HepG2 (cell line): Measurements from ENCODE around the gene ARL15. TPM values are rescaled to one million over a fixed set of nuclear protein-coding genes. Genes with fewer than 3 reads are reported as not detected.

Experiments used
- BCL6 ChIP-seq: IDR thresholded peaks from 2 replicates; pipeline ENCODE4 v1.6.1; 2016; ENCODE audit warnings: missing genetic modification reagents, missing compliant biosample characterization
- CC2D1A ChIP-seq: sonication (generic); formaldehyde crosslinking; IDR thresholded peaks from 2 replicates; pipeline ENCODE4 v1.8.1; 2023; ENCODE audit warnings: mild to moderate bottlenecking, missing genetic modification reagents
- ERF ChIP-seq: IDR thresholded peaks from 2 replicates; pipeline ENCODE4 v1.6.1; 2018; ENCODE audit warnings: missing biosample characterization, missing genetic modification reagents
- EZH2 ChIP-seq: conservative IDR thresholded peaks from 2 replicates; pipeline ENCODE4 v1.6.1; 2012; ENCODE audit warnings: mild to moderate bottlenecking, low read depth, low read length, moderate library complexity
- GABPB1 ChIP-seq: IDR thresholded peaks from 2 replicates; pipeline ENCODE4 v1.6.1; 2016; ENCODE audit warnings: mild to moderate bottlenecking, missing genetic modification reagents, moderate library complexity, missing compliant biosample characterization
- GATAD1 ChIP-seq: IDR thresholded peaks from 2 replicates; pipeline ENCODE4 v1.6.1; 2016; ENCODE audit warnings: missing genetic modification reagents, missing compliant biosample characterization
- HNF4G ChIP-seq, 2 experiments: sonication (generic) in 1 of 2; formaldehyde crosslinking in 1 of 2; IDR thresholded peaks; 2 replicates each; pipeline versions ENCODE4 v1.4.0 to v1.6.1; 2011 to 2020; ENCODE audit warnings: borderline replicate concordance in 2 of 2, low read depth in 2 of 2, mild to moderate bottlenecking in 2 of 2, low read length in 1 of 2, missing genetic modification reagents in 1 of 2, moderate library complexity in 1 of 2
- MBD4 ChIP-seq: IDR thresholded peaks from 2 replicates; pipeline ENCODE4 v1.6.1; 2012; ENCODE audit warnings: low read length, inconsistent platforms, borderline replicate concordance
- PAF1 ChIP-seq: IDR thresholded peaks from 2 replicates; pipeline ENCODE4 v1.6.1; 2016; ENCODE audit warnings: missing genetic modification reagents, missing compliant biosample characterization
- PAX8 ChIP-seq: sonication (generic); formaldehyde crosslinking; IDR thresholded peaks from 2 replicates; pipeline ENCODE4 v1.8.0; 2022; ENCODE audit warnings: mild to moderate bottlenecking, missing genetic modification reagents, borderline replicate concordance
- PAXIP1 ChIP-seq: sonication (generic); formaldehyde crosslinking; conservative IDR thresholded peaks from 2 replicates; pipeline ENCODE4 v1.4.0; 2020; ENCODE audit warnings: mild to moderate bottlenecking, missing genetic modification reagents, moderate library complexity
- PHF5A ChIP-seq: IDR thresholded peaks from one replicate; pipeline ENCODE4 v1.6.1; 2018; ENCODE audit warnings: low read depth, missing genetic modification reagents; ENCODE audit not compliant: unreplicated experiment
- SCMH1 ChIP-seq: sonication (generic); formaldehyde crosslinking; IDR thresholded peaks from 2 replicates; pipeline ENCODE4 v1.9.0; 2021; ENCODE audit warnings: missing genetic modification reagents, mild to moderate bottlenecking, borderline replicate concordance
- SIX4 ChIP-seq: sonication (generic); formaldehyde crosslinking; IDR thresholded peaks from 2 replicates; pipeline ENCODE4 v1.4.0; 2020; ENCODE audit warnings: missing genetic modification reagents
- SMARCE1 ChIP-seq: fragments of 450-650 bp; IDR thresholded peaks from 2 replicates; pipeline ENCODE4 v1.6.1; 2017; ENCODE audit warnings: borderline replicate concordance
- TEAD2 ChIP-seq: sonication (generic); formaldehyde crosslinking; IDR thresholded peaks from 2 replicates; pipeline ENCODE4 v1.9.0; 2021; ENCODE audit warnings: missing genetic modification reagents
- YEATS4 ChIP-seq: sonication (generic); formaldehyde crosslinking; IDR thresholded peaks from 2 replicates; pipeline ENCODE4 v1.4.0; 2020; ENCODE audit warnings: missing genetic modification reagents, borderline replicate concordance
- ZIK1 ChIP-seq: sonication (generic); formaldehyde crosslinking; IDR thresholded peaks from 2 replicates; pipeline ENCODE4 v1.5.0; 2020; ENCODE audit warnings: mild to moderate bottlenecking, low read depth, missing genetic modification reagents, borderline replicate concordance
- ZKSCAN5 ChIP-seq: sonication (generic); formaldehyde crosslinking; IDR thresholded peaks from 2 replicates; pipeline ENCODE4 v1.5.1; 2020; ENCODE audit warnings: mild to moderate bottlenecking, missing genetic modification reagents
- ZNF251 ChIP-seq: sonication (generic); formaldehyde crosslinking; IDR thresholded peaks from 2 replicates; pipeline ENCODE4 v1.9.0; 2021; ENCODE audit warnings: mild to moderate bottlenecking, missing genetic modification reagents
- ZNF616 ChIP-seq: sonication (generic); formaldehyde crosslinking; IDR thresholded peaks from 2 replicates; pipeline ENCODE4 v1.5.0; 2020; ENCODE audit warnings: low read depth, mild to moderate bottlenecking, missing genetic modification reagents
- ZNF773 ChIP-seq: sonication (generic); formaldehyde crosslinking; IDR thresholded peaks from 2 replicates; pipeline ENCODE4 v1.4.0; 2020; ENCODE audit warnings: missing genetic modification reagents, borderline replicate concordance
- ZNF780A ChIP-seq: sonication (generic); formaldehyde crosslinking; IDR thresholded peaks from 2 replicates; pipeline ENCODE4 v1.8.0; 2022; ENCODE audit warnings: mild to moderate bottlenecking, missing genetic modification reagents, moderate library complexity
- polyA plus RNA-seq, 8 experiments: library from polyadenylated mRNA; depleted of rRNA in 3 of 8; stranded (reverse) in 7 of 8; unstranded in 1 of 8; fragments of >200 nt; fragmentation: Illumina TruSeq in 4 of 8; extraction: Trizol in 4 of 8; gene quantifications; 2 replicates each; pipeline versions ENCODE4 v1.2.1 to v1.2.3, GENCODE V29; 2011 to 2016; ENCODE audit warnings: low read depth in 4 of 8, missing spikeins in 1 of 8, mixed read lengths in 1 of 8; ENCODE audit not compliant: insufficient read depth in 1 of 8
- total RNA-seq, 5 experiments: library from RNA; depleted of rRNA; stranded (reverse); fragments of >200 nt; fragmentation: Illumina TruSeq; extraction: Trizol; gene quantifications; 2 replicates each; pipeline ENCODE4 v1.2.3, GENCODE V29; 2016; ENCODE audit warnings: low read depth in 1 of 5
- TF ChIP-seq, protein P1 (sequence below): sonication (generic); formaldehyde crosslinking; IDR thresholded peaks from 2 replicates; pipeline ENCODE4 v1.5.1; 2020; ENCODE audit warnings: missing genetic modification reagents, mild to moderate bottlenecking, borderline replicate concordance
- TF ChIP-seq, protein P2 (sequence below): sonication (generic); formaldehyde crosslinking; IDR thresholded peaks from 2 replicates; pipeline ENCODE4 v1.8.1; 2022; ENCODE audit warnings: mild to moderate bottlenecking, missing genetic modification reagents

Gene ARL15
- total and polyA plus RNA-seq, 2 of the 13 experiments (the other 11 are each of a cell fraction or from before 2014, with no cell fraction given) = 2.5 to 7.7 TPM

GRCh38 chr5:54310433-54311175 lies at the start of gene ARL15 (continued):
- TF ChIP-seq, protein P1, sequence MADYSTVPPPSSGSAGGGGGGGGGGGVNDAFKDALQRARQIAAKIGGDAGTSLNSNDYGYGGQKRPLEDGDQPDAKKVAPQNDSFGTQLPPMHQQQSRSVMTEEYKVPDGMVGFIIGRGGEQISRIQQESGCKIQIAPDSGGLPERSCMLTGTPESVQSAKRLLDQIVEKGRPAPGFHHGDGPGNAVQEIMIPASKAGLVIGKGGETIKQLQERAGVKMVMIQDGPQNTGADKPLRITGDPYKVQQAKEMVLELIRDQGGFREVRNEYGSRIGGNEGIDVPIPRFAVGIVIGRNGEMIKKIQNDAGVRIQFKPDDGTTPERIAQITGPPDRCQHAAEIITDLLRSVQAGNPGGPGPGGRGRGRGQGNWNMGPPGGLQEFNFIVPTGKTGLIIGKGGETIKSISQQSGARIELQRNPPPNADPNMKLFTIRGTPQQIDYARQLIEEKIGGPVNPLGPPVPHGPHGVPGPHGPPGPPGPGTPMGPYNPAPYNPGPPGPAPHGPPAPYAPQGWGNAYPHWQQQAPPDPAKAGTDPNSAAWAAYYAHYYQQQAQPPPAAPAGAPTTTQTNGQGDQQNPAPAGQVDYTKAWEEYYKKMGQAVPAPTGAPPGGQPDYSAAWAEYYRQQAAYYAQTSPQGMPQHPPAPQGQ = no peak
- TF ChIP-seq GABPB1 (CRISPR knock-in tag) = peak; percentile 49
- no peak for TF ChIP-seq EZH2
- TF ChIP-seq ZNF773 (CRISPR knock-in tag) = no peak
- TF ChIP-seq, protein P2, sequence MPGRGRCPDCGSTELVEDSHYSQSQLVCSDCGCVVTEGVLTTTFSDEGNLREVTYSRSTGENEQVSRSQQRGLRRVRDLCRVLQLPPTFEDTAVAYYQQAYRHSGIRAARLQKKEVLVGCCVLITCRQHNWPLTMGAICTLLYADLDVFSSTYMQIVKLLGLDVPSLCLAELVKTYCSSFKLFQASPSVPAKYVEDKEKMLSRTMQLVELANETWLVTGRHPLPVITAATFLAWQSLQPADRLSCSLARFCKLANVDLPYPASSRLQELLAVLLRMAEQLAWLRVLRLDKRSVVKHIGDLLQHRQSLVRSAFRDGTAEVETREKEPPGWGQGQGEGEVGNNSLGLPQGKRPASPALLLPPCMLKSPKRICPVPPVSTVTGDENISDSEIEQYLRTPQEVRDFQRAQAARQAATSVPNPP (CRISPR knock-in tag) = no peak
- TF ChIP-seq SMARCE1 = no peak
- TF ChIP-seq PAXIP1 = 0 out of 2 replicates have a peak, but pooled peaks have one; percentile 38
- TF ChIP-seq MBD4 = no peak
- no peak for TF ChIP-seq GATAD1
- TF ChIP-seq CC2D1A = no peak
- TF ChIP-seq SIX4 = no peak
- TF ChIP-seq ZNF616 (CRISPR knock-in tag) = 0 out of 2 replicates have a peak, but pooled peaks have one; percentile 47
- TF ChIP-seq ZNF251 = no peak
- TF ChIP-seq PAX8 (CRISPR knock-in tag) = no peak
- no peak for TF ChIP-seq ZKSCAN5 (CRISPR knock-in tag)
- no peak for TF ChIP-seq PHF5A
- no peak for TF ChIP-seq PAF1 (CRISPR knock-in tag)
- TF ChIP-seq TEAD2 (CRISPR knock-in tag) = no peak
- TF ChIP-seq ZIK1 = no peak
- peak; percentile 47; the same call in 1 of the 2 replicates for TF ChIP-seq YEATS4 (CRISPR knock-in tag)
- no peak for TF ChIP-seq ERF
- TF ChIP-seq ZNF780A = no peak
- TF ChIP-seq HNF4G (IDR thresholded peaks at IDR 0.05; ENCODE audit: borderline replicate concordance, low read depth, low read length) = peak; percentile 46; the same call in 1 of the 2 replicates
- TF ChIP-seq HNF4G (CRISPR knock-in tag; IDR thresholded peaks at IDR 0.05; ENCODE audit: borderline replicate concordance, low read depth) = no peak
- TF ChIP-seq BCL6 (CRISPR knock-in tag) = no peak
- no peak for TF ChIP-seq SCMH1 (CRISPR knock-in tag)
